UCSD-AML1 (cell line): ENCODE data around the gene SVEP1.
"Not testable (repeated sequence)": the region's sequence is repeated elsewhere in the genome, so short reads cannot be mapped to it uniquely, and the experiment has no call there.

Source experiments
- DNase-seq: peaks from one replicate; lab custom pipeline; 2025; ENCODE audit not compliant: unreplicated experiment; lab: John Stamatoyannopoulos, UW

SVEP1 gene

GRCh38 chr9:110451726-110452125, 127.8 kb downstream of the SVEP1 start:
- DNase-seq = no peak

- no peak for DNase-seq
Measured at GRCh38 chr9:110447476-110447875, 132.1 kb downstream of the SVEP1 start.

- no peak for DNase-seq
Measured at GRCh38 chr9:110446171-110446570, 133.4 kb downstream of the SVEP1 start.

- no peak for DNase-seq
Measured at GRCh38 chr9:110444911-110445310, 134.6 kb downstream of the SVEP1 start.

- DNase-seq = no peak
Measured at GRCh38 chr9:110443866-110444220, 135.7 kb downstream of the SVEP1 start.

DNA sequence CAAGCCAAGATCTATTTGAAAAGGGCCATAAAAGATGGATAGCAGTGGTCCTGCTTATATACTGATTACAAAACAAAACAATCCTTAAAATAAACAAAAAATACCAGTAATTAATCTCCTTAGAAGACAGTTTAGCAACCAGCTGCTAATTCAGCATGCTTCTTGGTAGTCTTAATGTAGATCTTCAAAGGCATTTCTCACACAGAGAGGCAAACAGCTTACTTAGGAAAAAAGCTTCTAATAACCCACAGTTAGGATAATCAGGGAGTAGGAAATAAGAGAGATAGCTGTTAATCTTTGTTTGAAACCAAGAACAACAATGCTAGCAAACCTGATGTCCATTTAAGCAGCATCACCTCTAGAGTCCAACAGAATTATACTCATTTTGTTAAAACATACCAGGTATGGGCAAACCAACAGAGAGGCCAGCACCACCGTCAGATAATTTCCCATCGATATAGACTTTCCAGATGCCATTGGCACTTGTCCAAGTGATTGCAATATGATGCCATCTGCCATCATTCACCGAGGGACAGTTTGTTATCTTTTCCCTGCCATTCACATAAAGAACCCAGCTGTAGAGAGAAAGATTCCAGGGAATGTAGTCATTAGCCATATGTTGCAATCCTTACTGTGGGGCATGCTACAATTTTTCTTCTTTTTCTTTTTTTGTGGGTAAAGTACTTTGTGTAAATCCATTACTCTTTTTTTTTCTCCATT, 136.2 kb downstream of the SVEP1 start:
- no peak for DNase-seq

DNA sequence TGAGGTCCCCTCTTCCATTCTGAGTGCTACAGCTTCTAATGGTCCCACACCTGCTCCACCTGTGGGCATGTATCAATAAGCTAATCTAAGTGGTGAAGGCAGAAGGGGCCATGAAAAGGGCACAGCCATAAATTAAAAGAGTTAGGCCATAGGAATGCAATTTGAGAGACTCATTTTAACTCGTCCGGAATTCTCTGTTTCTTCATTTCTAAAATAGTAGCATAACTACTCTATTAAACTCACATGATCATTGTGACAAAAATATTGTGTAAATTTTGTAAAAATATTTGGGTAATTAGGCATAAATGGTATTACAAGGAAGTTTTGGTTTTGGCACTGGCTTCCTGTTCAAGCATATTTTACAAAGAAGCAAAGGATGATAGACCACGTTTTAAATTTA, 138.7 kb downstream of the SVEP1 start:
- DNase-seq = no peak

- DNase-seq = no peak
Measured at GRCh38 chr9:110440172-110440571, 139.4 kb downstream of the SVEP1 start.

- DNase-seq = no peak
Measured at GRCh38 chr9:110432253-110432652, 147.3 kb downstream of the SVEP1 start.

DNA sequence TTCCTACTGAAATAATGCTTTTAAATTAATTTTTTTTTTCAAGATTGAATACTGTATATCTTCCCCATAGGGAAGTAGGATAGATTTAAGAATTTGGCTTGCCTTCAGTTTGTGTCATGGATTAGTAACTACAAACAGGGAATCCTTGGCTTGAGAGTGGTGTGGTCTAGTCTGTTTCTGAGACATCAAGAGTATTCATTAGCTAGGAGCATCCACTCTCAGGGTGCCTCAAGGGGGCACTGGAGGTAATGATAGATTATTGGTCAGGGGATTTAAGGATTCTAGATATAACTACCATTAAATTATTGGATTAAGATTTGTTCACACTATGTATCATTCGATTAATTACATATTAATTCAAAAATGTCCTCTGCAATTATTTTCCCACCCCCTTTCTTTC, 150.1 kb downstream of the SVEP1 start:
- no peak for DNase-seq

DNA sequence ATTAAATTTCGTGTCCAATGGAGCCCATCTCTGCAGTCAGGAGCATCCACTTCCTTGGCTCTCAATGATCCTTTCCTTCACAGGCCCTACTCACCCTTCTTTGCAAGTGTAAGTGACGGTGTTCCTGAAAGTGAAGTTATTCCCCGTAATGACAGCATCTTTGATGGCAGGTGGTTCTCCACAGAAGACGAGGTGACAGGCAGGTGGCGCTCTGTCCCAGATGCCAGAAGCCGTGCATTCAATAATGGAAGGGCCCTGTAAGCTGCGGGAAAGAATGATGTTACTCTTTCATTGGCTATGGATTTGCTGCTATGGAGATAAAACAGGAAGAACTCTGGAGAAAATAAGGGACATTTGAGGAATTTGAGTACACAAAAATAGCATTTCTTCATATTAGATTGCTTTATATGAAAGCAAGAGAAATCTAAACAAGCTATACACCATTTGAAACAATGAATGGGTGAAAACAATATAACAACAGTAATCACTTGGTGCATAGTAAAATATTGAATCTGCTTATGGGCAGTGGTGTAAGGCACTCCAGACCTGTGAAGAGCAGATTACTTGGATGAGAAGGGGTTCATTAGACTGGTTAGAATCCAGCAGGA, 151.9 kb downstream of the SVEP1 start:
- DNase-seq = peak; percentile 21

DNA sequence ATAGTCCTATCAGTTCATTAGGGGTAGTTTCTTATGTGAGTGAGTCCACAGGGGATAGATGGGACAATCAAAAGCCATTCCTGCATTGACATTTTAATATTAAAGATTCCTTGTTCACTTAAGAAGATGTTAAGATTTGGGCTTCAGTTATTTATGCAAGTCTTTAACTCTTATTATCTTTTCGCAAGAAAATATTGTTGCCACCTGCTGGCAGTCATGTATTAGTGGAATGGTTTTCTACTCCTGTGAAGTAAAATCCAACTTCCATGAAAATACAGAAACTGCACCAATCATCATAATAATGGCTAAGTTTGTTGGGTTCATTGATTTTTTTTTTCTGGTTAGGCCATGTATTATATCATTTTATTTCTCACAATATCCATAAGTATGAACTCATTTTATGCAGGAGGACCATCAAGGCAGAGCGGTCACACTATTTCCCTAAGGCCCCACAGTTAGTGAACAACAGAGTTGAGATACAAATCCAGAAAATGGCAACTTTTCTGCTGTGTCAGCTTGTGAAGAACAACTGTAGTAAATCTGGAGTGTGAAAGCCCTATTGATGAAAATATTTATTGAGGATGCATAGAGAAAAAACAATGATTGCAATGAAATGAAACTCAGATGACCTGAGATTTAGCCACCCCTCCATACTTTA, 153.4 kb downstream of the SVEP1 start:
- no peak for DNase-seq

DNA sequence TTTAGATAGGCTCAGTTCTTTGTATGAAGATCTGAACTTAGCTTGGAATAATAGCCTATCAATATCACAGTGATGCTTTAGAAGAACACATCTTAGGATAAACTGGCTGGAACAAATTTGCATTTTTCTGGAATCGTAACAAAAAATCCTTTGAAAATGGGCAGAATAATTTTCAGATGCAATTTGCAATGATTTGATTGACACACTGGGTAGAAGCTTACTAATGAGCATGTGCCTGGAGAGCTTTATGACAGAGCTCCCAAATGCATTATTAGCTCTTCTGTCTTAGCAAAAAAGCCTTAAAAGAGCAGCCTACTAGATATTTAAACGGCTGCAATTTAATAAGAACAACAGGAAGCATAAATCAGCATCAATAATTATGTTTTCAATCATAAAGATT, 165.1 kb downstream of the SVEP1 start:
- DNase-seq = no peak

DNA sequence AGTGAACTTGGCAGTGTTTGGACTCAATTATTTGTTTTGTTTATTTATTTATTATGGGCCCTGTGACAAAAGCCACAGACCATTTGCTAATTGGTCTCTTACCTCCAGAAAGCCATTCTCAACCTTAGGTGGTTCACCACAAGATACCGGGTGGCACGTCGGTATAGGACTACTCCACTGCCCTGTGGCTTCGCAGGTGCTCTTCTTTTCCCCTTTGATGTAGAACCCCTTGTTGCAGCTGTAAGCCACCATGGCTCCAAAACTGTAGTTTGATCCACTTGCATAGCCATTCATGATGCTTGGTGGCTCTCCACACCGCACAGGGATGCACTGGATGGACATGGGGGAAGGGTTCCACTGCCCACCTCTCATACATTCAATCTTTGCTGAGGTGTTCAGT, 168.6 kb downstream of the SVEP1 start:
- DNase-seq = no peak

- no peak for DNase-seq
Measured at GRCh38 chr9:110408598-110408997, 170.9 kb downstream of the SVEP1 start.

GRCh38 chr9:110405858-110406443, 173.6 kb downstream of the SVEP1 start:
- no peak for DNase-seq

DNA sequence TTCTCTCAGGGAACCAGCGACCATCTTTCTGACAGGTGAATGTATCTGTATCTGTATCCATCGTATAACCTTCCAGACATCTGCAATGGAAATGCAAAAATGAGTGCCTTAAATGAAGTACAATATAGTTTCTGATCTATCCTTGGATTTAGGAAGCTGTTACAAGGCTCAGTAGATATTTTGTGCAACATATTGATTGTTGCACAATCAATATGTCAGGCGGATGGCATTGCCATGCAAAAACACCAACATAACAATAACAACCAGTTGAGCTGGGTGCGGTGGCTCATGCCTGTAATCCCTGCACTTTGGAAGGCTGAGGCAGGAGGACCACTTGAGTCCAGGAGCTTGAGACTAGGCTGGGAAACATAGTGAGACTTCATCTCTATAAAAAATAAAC, 175.1 kb downstream of the SVEP1 start:
- DNase-seq = no peak

DNA sequence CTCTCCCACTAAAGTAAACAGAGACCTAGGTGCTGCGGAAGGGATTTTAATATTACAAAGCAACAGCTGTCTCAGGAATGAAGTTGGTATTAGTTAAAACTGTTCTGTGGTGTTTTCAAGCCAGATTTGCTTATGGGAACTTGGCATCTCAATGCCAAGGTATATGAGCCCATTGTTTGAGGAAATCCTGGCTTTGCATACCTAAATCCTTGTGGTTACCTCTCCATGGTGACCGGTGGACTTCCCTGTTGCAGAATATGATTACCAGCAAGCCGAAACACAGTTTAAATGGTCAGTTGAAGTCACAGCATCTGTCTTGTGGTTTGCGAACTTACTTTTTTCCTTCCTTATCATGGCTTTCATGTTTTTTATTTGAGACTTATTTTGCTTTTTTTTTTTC, 179.6 kb downstream of the SVEP1 start:
- no peak for DNase-seq

DNA sequence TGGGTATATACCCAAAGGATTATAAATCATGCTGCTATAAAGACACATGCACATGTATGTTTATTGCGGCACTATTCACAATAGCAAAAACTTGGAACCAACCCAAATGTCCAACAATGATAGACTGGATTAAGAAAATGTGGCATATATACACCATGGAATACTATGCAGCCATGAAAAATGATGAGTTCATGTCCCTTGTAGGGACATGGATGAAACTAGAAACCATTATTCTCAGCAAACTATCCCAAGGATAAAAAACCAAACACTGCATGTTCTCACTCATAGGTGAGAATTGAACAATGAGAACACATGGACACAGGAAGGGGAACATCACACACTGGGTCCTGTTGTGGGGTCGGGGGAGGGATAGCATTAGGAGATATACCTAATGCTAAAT, 180.5 kb downstream of the SVEP1 start:
- not testable (repeated sequence) for DNase-seq

DNA sequence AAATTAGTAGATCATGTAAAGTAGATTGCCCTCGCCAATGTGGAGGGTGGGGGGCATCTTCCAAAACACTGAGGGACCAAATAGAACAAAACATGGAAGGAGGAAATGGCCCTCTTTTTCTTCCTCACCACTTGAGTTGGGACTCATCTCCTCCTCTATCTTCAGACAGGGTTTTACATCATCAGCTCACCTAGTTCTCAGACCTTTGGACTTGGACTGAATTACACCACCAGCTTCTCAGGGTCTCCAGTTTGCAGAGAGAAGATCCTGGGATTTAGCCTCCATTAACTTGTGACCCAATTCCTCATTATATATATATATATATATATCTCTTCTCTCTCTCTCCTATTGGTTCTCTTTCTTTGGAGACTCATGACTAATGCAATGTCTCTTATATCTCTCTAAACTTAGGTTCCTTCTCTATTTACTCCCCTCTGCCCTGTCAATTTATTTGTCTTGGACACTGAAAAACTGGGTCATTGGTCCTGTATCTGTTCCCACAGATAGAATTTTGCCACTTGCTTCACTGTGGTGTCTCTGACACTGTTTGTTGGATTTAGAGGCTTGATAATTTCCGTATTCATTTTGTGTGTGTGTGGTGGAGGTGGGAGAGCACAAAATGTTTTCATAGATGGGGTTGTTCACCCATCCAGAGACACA, 187.6 kb downstream of the SVEP1 start:
- DNase-seq = no peak

DNA sequence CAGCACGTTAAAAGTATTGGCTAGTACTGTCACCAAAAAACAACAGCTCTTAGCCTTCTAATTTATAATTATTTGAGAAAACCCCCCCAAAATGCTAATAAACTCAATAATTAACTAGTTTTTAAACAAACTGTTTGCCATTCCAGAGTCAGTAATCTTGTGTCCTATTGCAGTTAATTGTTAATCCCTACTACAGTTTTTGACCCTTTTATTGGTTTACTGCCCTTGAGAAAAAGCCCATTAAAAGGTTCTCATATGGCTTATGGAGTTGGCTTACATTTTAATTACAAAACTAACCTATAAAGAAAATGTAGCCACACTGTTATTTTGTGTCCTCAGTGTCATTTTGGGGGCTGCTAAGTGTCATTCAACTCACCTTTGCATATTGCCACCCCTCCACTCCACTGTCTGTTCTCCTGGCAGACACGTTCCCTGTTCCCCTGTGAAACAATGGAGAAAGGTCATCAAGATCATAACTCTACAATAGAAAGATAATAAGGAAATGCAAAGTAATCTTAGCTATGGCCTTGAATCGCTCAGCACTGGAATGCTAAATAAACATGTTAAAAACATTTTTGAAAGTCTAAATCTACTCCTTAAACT, 190.3 kb downstream of the SVEP1 start:
- no peak for DNase-seq
